ENCODE results near the gene SLC16A3. TPM values are rescaled to one million over a fixed set of nuclear protein-coding genes. Genes with fewer than 3 reads are reported as not detected.

SLC16A3 gene
- total and polyA plus RNA-seq, 8 donors: 13.0 to 149 (median 19.0) TPM

- Histone ChIP-seq H3K36me3 (peaks cover 0 to 84% of the 10 kb centered on the region in 2 donors), H3K9me3 (no peaks in the 10 kb centered on the region), H3K27me3 (no peaks in the 10 kb centered on the region), H3K4me3 (no peak overlapping the region), H3K27ac (peak overlapping the region in 1 of 2 donors; percentile 80), H3K4me1 (peaks cover 42 to 57% of the 10 kb centered on the region in 2 donors)
- DNase-seq (peak in 1 of 4 donors; percentile 35), ATAC-seq (no peak)
- no peak for TF ChIP-seq CTCF (IDR thresholded peaks at IDR 0.05)
- intact Hi-C loops (cut with DNase I): no loop called here
Observed at GRCh38 chr17:82266142-82266541, 37.3 kb downstream of the SLC16A3 start.

GRCh38 chr17:82267575-82268379 is 38.9 kb downstream of the SLC16A3 start:
- DNase-seq: peak in 3 of 4 donors; percentile 56 to 94 (median 93)

GRCh38 chr17:82269138-82269881 is 40.5 kb downstream of the SLC16A3 start:
- no peak overlapping the region for H3K4me3 ChIP-seq
- peak overlapping the region; percentile 13 to 80 for H3K27ac ChIP-seq
- H3K36me3 ChIP-seq: peaks cover 0 to 63% of the 10 kb centered on the region in 2 donors
- peaks cover 59 to 79% of the 10 kb centered on the region in 2 donors for H3K4me1 ChIP-seq
- DNase-seq (peak in 1 of 4 donors; percentile 66), ATAC-seq (no peak)
- intact Hi-C loops (cut with DNase I): no loop called here
- no peaks in the 10 kb centered on the region for H3K27me3 ChIP-seq
- H3K9me3 ChIP-seq: no peaks in the 10 kb centered on the region
- no peak for TF ChIP-seq CTCF (IDR thresholded peaks at IDR 0.05)

More at GRCh38 chr17:82267575-82268379, 38.9 kb downstream of the SLC16A3 start:
- no peak for TF ChIP-seq CTCF (IDR thresholded peaks at IDR 0.05)
- peaks cover 53 to 72% of the 10 kb centered on the region in 2 donors for H3K4me1 ChIP-seq
- no peaks in the 10 kb centered on the region for H3K27me3 ChIP-seq
- no peaks in the 10 kb centered on the region for H3K9me3 ChIP-seq
- peak overlapping the region; percentile 80 to 88 for H3K27ac ChIP-seq
- peak overlapping the region in 1 of 2 donors; percentile 10 for H3K4me3 ChIP-seq
- intact Hi-C loops (cut with DNase I): no loop called here
- peak; percentile 94 for ATAC-seq
- H3K36me3 ChIP-seq: peaks cover 0 to 78% of the 10 kb centered on the region in 2 donors

GRCh38 chr17:82269882-82270500 is 41.1 kb downstream of the SLC16A3 start:
- H3K27ac ChIP-seq: no peak overlapping the region
- no peaks in the 10 kb centered on the region for H3K27me3 ChIP-seq
- H3K4me1 ChIP-seq: peaks cover 60 to 85% of the 10 kb centered on the region in 2 donors
- H3K9me3 ChIP-seq: no peaks in the 10 kb centered on the region
- H3K4me3 ChIP-seq: no peak overlapping the region
- DNase-seq (peak in 1 of 4 donors; percentile 43), ATAC-seq (no peak)
- intact Hi-C loops (cut with DNase I): no loop called here
- peaks cover 0 to 56% of the 10 kb centered on the region in 2 donors for H3K36me3 ChIP-seq
- TF ChIP-seq CTCF (IDR thresholded peaks at IDR 0.05): no peak

Data from left lung (tissue), 10 donors.